ENCODE data around the gene PRX. TPM values are rescaled to one million over a fixed set of nuclear protein-coding genes. Genes with fewer than 3 reads are reported as not detected.

Gene PRX
- total and polyA plus RNA-seq, 9 donors = 1.7 to 8.8 (median 6.9) TPM

DNA sequence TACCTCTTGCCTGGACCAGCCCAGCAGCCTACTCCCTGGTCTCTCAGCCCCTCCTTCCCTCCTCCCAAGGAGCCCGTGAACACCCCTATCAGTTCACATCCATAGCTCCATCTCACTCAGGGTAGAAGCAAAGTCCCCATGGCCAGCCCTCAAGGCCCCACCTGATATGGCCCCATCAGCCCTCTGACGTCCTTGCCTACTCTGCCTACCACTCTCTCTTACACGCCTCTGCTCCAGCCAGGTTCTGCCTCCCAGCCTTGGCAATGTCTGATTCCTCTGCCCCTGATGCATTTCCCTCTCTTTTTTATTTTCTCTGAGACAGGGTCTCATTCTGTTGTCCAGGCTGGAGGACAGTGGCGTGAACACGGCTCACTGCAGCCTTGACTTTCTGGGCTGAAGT, 38.8 kb upstream of the PRX start:
- intact Hi-C loops (cut with DNase I) = loop anchor here in 1 of 4 donors (10.0 kb wide), 1 partner anchor 137 kb away; no protein-coding TSS in a partner anchor
- no peak for TF ChIP-seq POLR2A (IDR thresholded peaks at IDR 0.05)
- TF ChIP-seq, protein P1, sequence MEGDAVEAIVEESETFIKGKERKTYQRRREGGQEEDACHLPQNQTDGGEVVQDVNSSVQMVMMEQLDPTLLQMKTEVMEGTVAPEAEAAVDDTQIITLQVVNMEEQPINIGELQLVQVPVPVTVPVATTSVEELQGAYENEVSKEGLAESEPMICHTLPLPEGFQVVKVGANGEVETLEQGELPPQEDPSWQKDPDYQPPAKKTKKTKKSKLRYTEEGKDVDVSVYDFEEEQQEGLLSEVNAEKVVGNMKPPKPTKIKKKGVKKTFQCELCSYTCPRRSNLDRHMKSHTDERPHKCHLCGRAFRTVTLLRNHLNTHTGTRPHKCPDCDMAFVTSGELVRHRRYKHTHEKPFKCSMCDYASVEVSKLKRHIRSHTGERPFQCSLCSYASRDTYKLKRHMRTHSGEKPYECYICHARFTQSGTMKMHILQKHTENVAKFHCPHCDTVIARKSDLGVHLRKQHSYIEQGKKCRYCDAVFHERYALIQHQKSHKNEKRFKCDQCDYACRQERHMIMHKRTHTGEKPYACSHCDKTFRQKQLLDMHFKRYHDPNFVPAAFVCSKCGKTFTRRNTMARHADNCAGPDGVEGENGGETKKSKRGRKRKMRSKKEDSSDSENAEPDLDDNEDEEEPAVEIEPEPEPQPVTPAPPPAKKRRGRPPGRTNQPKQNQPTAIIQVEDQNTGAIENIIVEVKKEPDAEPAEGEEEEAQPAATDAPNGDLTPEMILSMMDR (IDR thresholded peaks at IDR 0.05) = no peak
- no peak for TF ChIP-seq EP300 (IDR thresholded peaks at IDR 0.05)
- Histone ChIP-seq H3K27me3 (no peaks in the 10 kb centered on the region), H3K4me3 (no peak overlapping the region), H3K27ac (no peak overlapping the region), H3K36me3 (no peaks in the 10 kb centered on the region), H3K4me1 (ENCODE audit: insufficient read depth) (no peaks in the 10 kb centered on the region), H3K9me3 (no peaks in the 10 kb centered on the region)
- no peak for DNase-seq
- 51 to 59% (median 52%) methylated on average over 5 of the region's 5 CpGs for WGBS, 3 donors

DNA sequence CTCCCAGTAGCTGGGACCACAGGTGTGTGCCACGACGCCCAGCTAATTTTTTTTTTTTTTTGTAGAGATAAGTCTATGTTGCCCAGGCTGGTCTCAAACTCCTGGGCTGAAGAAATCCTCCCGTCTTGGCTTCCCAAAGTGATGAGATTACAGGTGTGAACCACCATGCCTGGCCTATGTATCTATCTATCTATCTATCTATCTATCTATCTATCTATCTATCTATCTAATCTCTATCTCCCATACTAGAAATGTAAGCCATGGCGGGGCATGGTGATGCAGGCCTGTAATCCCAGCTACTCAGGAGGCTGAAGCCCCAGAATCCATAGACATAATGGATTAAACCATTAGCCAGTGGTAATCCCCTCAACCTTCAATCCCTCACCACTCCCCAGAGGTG, 37.5 kb upstream of the PRX start:
- no peak overlapping the region for H3K4me3 ChIP-seq

DNA sequence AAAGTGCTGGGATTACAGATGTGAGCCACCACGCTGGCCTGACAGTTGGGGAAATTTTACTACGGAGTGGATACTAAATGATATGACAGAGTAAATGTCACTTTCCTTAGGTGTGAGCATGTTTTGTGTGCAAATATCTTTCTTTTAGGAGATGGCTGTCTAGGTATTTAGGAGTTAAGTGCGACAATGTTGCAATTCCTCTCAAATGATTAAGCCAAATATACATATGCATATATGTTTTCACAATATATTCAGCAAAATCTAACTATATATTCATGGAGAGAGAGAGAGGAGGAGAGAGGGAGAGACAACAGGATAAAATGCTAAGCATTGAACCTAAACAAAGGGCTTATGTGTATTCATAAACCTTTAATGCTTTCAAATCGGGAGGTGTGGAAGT, 36.3 kb upstream of the PRX start:
- H3K36me3 ChIP-seq = no peaks in the 10 kb centered on the region
- H3K27ac ChIP-seq = no peak overlapping the region
- TF ChIP-seq EP300 (IDR thresholded peaks at IDR 0.05) (no peak), POLR2A (IDR thresholded peaks at IDR 0.05) (no peak)
- TF ChIP-seq, protein P1 (IDR thresholded peaks at IDR 0.05) = no peak
- 89 to 95% (median 92%) methylated on average over 4 of the region's 4 CpGs for WGBS, 3 donors
- no peaks in the 10 kb centered on the region for H3K27me3 ChIP-seq
- no peaks in the 10 kb centered on the region for H3K4me1 ChIP-seq (ENCODE audit: insufficient read depth)
- no peaks in the 10 kb centered on the region for H3K9me3 ChIP-seq
- intact Hi-C loops (cut with DNase I) = no loop called here
- no peak overlapping the region for H3K4me3 ChIP-seq
- no peak for DNase-seq

More for the DNA sequence above, 37.5 kb upstream of the PRX start:
- Histone ChIP-seq H3K36me3 (no peaks in the 10 kb centered on the region), H3K27me3 (no peaks in the 10 kb centered on the region), H3K4me1 (ENCODE audit: insufficient read depth) (no peaks in the 10 kb centered on the region), H3K27ac (no peak overlapping the region), H3K9me3 (no peaks in the 10 kb centered on the region)
- intact Hi-C loops (cut with DNase I) = loop anchor here in 1 of 4 donors (10.0 kb wide), 1 partner anchor 136 kb away; no protein-coding TSS in a partner anchor
- no peak for DNase-seq
- 91 to 94% (median 92%) methylated on average over 4 of the region's 4 CpGs for WGBS, 3 donors
- TF ChIP-seq EP300 (IDR thresholded peaks at IDR 0.05) (no peak), POLR2A (IDR thresholded peaks at IDR 0.05) (no peak)
- TF ChIP-seq, protein P1 (IDR thresholded peaks at IDR 0.05) = no peak

DNA sequence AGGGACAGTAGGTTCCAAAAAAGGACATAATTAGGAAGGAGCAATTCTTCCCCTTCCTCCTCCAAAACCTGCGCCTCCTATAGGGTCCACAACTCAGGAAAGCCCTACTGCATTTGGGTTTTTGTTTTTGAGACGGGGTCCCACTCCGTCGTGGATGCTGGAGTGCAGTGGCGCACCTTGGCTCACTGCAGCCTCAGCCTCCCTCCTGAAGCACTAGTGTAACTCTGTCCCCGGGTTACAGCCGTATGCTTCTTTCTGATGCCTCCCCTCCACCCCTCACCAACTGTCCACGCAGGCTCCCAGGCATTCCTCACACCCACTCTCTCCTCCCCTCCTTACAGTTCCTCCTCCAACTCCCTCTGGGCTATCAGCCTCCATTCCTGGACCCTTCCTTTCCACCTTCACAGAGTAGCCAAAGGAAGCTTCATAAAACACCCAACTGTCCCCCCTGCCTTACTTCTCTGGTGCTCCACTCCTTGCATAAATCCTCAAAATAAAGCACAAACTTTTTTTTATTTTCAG, 33.1 kb upstream of the PRX start:
- TF ChIP-seq, protein P1 (IDR thresholded peaks at IDR 0.05) = no peak
- TF ChIP-seq EP300 (IDR thresholded peaks at IDR 0.05) (no peak), POLR2A (IDR thresholded peaks at IDR 0.05) (no peak)
- H3K4me3 ChIP-seq = no peak overlapping the region
- H3K27me3 ChIP-seq = no peaks in the 10 kb centered on the region
- intact Hi-C loops (cut with DNase I) = no loop called here
- H3K27ac ChIP-seq = no peak overlapping the region
- no peaks in the 10 kb centered on the region for H3K9me3 ChIP-seq
- no peak for DNase-seq
- WGBS, 3 donors = 70 to 75% (median 74%) methylated on average over 8 of the region's 8 CpGs
- no peaks in the 10 kb centered on the region for H3K36me3 ChIP-seq
- H3K4me1 ChIP-seq (ENCODE audit: insufficient read depth) = peaks cover 2% of the 10 kb centered on the region
